ES-I3 (cell line): ENCODE data around the gene PTN.
A peak's percentile ranks its signal among the peaks of the same experiment; 100 is the strongest.

ENCODE experiments used
- H3K36me3 ChIP-seq: 2 replicates; pipeline ENCODE4 v1.6.1; 2013; ENCODE audit warnings: mild to moderate bottlenecking, low read length, control low read depth, moderate library complexity; ENCODE audit not compliant: insufficient read depth
- H3K4me1 ChIP-seq: 2 replicates; pipeline ENCODE4 v1.6.1; 2013; ENCODE audit warnings: mild to moderate bottlenecking, control low read depth, low read length; ENCODE audit not compliant: insufficient read depth
- H3K9ac ChIP-seq: 2 replicates; pipeline ENCODE4 v1.6.1; 2013; ENCODE audit warnings: low read depth, mild to moderate bottlenecking, low read length, moderate library complexity
- H3K9me3 ChIP-seq: 2 replicates; pipeline ENCODE4 v1.6.1; 2013; ENCODE audit warnings: mild to moderate bottlenecking, low read length, moderate library complexity; ENCODE audit not compliant: control insufficient read depth, insufficient read depth

PTN gene, protein sequence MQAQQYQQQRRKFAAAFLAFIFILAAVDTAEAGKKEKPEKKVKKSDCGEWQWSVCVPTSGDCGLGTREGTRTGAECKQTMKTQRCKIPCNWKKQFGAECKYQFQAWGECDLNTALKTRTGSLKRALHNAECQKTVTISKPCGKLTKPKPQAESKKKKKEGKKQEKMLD

DNA sequence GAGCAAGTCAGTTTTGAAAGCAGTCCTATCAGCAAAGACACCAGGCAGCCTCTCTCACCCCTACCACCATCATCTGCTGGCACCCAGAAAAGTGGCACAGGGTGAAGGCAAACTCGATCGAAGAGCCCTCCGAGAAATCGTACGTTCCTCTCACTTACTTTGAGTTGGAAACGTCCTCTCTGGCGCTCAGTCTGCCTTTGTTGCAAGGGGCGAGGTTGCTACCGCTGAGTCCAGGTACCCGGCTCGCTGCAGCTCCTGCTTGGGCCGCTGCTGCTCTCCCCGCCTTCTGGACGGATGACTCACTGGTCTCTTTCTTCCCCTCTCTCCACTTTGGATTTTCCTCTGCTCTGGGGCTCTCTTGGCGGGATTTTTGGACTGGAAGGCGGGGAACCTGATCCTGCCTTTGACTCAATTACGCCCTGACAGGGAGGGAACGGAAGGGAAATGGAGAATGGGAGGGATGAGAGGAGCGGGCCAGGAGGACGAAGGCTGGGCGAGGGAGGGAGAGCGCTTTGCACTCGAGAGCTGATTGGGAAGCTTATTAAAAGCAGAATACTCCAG lies at the start of gene PTN:
TSS of gene PTN (minus strand) at position 453 of the 561 bp plus-strand sequence. CDS start 88,760 bp downstream, outside the sequence.
- H3K9me3 ChIP-seq = no peaks in the 10 kb centered on the region
- peaks cover 15% of the 10 kb centered on the region for H3K4me1 ChIP-seq
- no peaks in the 10 kb centered on the region for H3K36me3 ChIP-seq
- H3K9ac ChIP-seq = peak within 1 kb of the TSS; percentile 59

DNA sequence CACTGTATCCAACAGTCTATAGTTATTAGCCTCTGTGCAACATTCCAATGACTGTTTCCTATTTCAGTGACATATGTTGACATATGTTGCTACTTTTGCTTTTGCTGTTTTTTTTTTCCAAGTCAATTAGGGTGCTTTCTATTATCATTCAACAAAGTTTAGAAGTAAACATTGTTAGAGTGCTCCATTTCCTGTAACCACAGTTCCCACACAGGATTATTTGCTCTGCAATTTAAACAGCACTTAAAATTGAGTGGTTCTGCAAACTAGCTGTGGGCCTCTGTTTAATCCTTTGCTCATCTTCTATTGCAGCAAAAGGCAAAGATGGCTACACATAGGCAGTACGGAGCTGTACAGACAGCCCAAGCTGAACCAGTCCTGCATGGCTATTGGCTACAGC lies 46.5 kb upstream of the PTN start:
- Histone ChIP-seq H3K4me1 (peaks cover 13% of the 10 kb centered on the region; the same call in 1 of the 2 replicates), H3K9me3 (no peaks in the 10 kb centered on the region), H3K9ac (no peak overlapping the region), H3K36me3 (no peaks in the 10 kb centered on the region)

DNA sequence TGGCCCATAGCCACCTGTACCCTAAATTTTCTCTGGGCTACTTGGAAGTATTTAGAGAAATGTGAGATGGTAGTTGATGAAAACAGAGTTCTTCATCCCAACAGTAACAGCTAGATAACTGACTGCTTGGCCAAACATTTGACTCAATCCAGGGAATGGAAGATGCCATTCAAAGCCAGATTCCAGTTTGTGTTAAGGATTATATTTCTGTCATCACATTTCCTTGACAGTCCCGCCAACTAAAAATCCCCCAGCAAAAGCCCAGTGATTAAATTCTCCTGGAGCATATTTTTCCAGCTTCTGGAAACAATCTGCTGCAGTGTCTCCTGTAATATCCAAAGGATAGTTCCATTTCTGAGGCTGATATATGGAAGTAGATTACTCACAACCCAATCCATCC lies 45.4 kb upstream of the PTN start:
- no peaks in the 10 kb centered on the region for H3K36me3 ChIP-seq
- peaks cover 13% of the 10 kb centered on the region; the same call in 1 of the 2 replicates for H3K4me1 ChIP-seq

DNA sequence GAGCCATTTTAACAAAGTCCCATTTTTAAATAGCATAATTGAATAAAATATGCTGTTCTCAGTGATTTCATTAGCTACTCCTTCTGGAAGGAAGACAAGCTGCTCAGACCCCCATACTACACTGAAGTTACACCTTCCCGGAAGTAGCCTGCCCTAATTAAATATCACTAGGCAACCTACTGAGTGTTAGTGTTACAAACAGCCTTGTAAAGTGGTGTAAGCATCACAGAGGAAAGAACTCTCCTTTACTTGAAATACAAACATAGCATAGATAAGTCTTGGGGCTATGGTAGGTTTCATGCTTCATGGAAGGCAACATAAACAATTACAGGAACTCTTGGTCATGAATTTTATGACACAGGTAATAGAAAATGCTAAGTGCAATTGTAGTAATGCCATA lies 43.4 kb upstream of the PTN start:
- no peaks in the 10 kb centered on the region for H3K9me3 ChIP-seq
- no peak overlapping the region for H3K9ac ChIP-seq
- H3K36me3 ChIP-seq = no peaks in the 10 kb centered on the region
- peaks cover 13% of the 10 kb centered on the region; the same call in 1 of the 2 replicates for H3K4me1 ChIP-seq

More for the DNA sequence above, 45.4 kb upstream of the PTN start:
- Histone ChIP-seq H3K9ac (no peak overlapping the region), H3K9me3 (no peaks in the 10 kb centered on the region)

DNA sequence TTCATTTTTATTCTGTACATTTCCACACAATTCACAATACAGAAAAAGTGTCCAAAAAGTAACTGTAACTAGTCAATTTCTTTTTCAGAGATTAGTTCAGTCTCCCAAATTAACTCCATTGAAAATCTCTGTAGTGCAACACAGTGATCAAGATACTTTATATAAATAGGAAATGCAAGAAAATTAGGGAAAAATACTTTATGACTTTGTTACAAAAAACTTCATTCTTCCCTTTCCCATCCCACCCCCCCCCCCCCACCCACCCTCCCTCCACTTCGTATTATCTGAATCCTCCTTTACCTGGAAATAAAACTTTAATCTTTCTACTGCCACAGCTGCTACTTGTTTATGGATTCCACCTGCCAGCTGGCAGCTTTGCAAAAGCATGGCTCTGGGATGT lies 37.5 kb upstream of the PTN start:
- H3K9me3 ChIP-seq = no peaks in the 10 kb centered on the region
- no peaks in the 10 kb centered on the region for H3K4me1 ChIP-seq
- H3K9ac ChIP-seq = no peak overlapping the region
- no peaks in the 10 kb centered on the region for H3K36me3 ChIP-seq

DNA sequence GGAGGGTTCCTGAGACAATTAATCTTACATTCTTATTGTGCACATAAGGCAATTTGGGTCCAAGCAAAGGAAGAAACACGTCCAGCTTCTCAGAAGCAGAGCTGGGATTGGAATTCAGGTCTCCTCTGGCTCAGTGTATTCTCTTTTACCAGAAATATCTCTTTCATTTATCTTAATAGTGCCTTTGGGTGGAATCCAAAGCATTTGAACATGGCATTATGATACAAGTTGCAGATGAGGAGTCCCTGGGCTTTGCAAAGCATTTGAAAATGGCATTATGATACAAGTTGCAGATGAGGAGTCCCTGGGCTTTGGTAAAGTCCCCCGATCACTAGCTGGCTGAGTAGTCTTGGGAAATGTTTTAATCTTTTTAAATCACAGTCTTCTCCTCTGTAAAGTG lies 30.0 kb upstream of the PTN start:
- Histone ChIP-seq H3K9ac (no peak overlapping the region; the same call in 1 of the 2 replicates), H3K36me3 (no peaks in the 10 kb centered on the region), H3K9me3 (peaks cover under 1% of the 10 kb centered on the region; the same call in 1 of the 2 replicates), H3K4me1 (no peaks in the 10 kb centered on the region)

DNA sequence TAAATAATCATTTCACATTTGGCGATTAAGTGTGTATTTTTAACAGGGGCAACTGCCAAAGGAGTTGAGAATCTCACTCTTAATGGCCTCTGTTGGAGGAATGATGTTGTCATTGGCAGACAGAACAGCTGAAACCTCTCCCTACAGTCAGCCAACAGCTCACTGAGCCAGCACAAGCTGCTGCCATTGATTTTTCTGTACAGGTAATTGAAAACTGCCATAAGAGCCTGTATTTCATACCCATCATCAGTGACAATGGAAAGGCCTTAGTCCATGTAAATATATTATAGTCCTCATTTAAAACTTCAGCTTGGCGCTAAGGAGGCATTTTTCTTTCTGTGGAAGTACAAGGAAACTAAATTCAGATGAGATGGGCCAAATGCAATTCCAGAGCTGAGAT lies 28.1 kb upstream of the PTN start:
- H3K4me1 ChIP-seq = no peaks in the 10 kb centered on the region
- H3K36me3 ChIP-seq = no peaks in the 10 kb centered on the region
- peaks cover 2% of the 10 kb centered on the region for H3K9me3 ChIP-seq
- no peak overlapping the region for H3K9ac ChIP-seq

DNA sequence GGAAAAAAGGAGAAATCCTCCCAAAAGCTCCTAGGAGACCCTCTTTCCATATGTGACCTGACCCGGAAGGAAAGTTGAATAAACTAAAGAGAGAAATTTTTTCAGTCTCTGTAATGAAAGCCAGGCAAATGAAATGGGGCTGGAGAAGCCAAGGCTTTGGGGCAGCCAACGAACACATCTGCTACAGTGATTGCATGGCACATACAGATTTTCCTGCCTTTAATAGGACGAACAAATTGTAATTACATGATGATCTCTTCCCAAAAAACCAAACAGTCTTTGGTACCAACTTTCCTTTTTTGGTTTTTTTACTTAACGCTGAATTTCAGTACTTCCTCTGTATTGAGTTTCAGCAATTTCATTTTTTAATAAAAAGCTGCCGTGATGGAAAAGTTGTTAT lies 23.5 kb upstream of the PTN start:
- Histone ChIP-seq H3K4me1 (no peaks in the 10 kb centered on the region), H3K9me3 (peaks cover 8% of the 10 kb centered on the region), H3K9ac (no peak overlapping the region), H3K36me3 (no peaks in the 10 kb centered on the region)

DNA sequence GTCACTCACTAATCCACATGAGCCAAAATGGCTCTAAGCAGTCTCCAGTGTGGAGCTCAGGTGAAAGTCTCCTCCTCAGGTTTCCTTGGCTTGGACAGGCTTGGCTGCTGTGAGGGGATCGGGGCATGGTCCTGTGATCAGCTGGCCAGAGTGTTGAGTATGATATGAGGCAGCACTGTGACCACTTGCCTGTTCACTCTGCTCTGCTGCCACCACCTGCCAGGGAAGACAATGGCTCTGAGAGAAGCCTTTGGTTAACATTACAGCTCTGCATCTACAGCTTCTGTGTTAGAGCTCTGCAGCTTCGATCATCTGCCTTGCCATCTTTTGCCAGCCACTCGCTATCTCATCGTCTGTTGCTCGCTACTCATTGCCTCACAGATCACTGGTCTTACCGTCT lies 20.1 kb upstream of the PTN start:
- Histone ChIP-seq H3K9ac (no peak overlapping the region), H3K4me1 (no peaks in the 10 kb centered on the region), H3K36me3 (no peaks in the 10 kb centered on the region), H3K9me3 (peaks cover 13% of the 10 kb centered on the region)

DNA sequence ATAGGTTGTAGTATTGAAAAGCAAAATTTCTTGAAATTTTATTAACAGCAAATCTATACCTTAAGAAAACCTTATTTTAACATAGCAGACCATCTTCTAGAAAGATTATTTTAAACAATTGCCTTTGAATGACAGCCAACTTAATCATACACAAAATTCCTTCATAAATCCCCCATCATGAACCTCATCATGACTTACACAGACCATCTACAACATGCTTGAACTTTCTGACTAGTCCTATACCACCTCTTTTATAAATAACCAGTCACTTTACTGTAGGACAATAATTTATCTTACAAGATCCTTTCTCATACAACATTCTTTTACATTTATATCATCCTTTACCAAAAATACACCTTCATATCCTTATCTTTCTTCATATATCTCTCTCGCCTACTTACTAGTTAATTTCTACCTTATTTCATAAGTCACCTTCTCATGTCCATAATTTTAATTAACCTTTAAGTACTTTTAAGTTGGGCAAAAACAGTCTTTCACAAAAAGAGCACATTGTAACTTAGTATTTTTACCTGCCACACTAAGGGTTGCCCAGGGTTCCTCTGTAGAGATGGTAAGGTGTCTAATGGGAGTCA lies 16.6 kb upstream of the PTN start:
- no peaks in the 10 kb centered on the region for H3K36me3 ChIP-seq
- H3K9ac ChIP-seq = no peak overlapping the region
- peaks cover 11% of the 10 kb centered on the region for H3K9me3 ChIP-seq
- H3K4me1 ChIP-seq = no peaks in the 10 kb centered on the region

DNA sequence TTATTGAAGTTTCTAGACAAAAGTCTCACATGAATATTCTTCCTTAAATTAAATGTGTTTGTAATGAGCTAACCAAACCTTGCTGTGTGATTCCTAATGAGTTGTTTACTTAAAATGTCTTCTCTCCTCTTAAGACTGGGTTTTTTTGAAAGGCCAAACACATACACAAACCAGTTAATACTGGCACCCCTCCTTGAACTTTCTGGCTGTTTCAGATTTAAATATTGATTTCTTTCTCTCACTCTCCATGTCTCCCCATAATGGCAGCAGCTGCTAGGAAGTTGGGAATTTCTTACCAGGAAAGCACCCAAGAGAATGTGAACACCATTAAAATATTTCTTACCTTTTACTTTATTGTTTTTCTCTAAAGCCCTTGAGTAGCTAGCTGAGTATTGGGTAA lies 11.4 kb upstream of the PTN start:
- Histone ChIP-seq H3K4me1 (no peaks in the 10 kb centered on the region), H3K9me3 (no peaks in the 10 kb centered on the region; the same call in 1 of the 2 replicates), H3K9ac (no peak overlapping the region), H3K36me3 (no peaks in the 10 kb centered on the region)

DNA sequence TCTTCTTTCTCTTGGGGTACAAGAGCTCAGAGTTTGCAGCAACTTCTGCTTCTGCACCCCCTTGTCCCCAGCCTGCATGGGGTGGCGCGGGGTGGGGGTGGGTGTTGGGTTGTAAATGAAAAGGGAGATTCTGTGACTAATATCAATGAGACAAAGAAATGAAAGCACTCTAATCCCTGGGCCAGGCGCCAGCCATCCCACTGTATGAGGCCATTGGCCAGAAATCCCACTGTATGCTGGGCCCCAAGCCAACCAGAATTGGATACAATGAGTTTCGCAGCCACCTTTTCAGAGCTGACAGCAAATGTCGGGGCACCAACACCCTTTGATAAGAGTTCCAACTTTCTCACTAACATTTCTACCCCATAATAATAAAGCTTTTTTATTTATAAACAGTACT lies 10.9 kb upstream of the PTN start:
- Histone ChIP-seq H3K9ac (no peak overlapping the region), H3K4me1 (no peaks in the 10 kb centered on the region), H3K36me3 (no peaks in the 10 kb centered on the region), H3K9me3 (no peaks in the 10 kb centered on the region; the same call in 1 of the 2 replicates)

DNA sequence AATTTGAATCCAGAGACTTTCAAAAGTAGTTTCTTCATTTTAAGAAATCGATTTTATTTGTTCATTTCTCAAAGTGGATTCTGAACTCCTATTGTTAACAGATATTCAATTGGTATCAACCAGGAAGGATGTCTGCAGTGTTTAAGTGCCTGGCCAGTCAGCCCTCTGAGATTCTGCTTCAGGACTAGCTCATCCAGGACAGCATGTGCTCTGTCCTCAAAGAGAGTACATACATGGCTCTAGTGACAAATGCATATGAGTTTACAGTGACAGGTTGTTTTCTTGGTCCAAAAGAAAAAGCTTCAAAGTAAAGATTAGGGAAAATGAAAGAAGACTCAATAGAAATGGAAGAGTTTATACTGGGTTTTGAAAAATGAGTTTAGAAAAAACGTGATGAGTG lies 8.4 kb upstream of the PTN start:
- Histone ChIP-seq H3K9me3 (no peaks in the 10 kb centered on the region), H3K36me3 (no peaks in the 10 kb centered on the region), H3K4me1 (no peaks in the 10 kb centered on the region), H3K9ac (no peak overlapping the region)

DNA sequence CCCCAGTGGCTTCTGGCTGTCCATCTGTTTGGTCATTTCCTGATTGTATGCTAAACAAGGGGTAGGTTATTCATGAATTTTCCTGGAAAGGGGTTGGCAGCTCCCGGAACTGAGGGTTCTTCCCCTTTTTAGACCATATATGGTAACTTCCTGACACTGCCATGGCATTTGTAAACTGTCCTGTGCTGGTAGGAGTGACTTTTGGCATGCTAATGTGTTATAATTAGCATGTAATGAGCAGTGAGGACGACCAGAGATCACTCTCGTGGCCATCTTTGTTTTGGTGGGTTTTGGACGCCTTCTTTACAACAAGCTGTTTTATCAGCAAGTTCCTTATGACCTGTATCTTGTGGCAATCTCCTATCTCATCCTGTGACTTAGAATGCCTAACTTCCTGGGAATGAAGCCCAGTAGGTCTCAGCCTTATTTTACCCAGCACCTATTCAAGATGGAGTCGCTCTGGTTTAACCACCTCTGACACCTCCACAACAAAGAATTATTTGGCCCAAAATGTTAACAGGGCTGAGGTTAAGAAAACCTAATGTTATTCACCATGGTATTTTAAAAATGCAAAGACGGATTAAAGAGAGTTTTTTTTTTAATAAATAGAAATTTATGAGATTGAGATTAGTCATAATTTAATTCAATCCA lies 2.4 kb upstream of the PTN start:
- Histone ChIP-seq H3K9ac (no peak overlapping the region), H3K36me3 (no peaks in the 10 kb centered on the region), H3K4me1 (peaks cover 15% of the 10 kb centered on the region), H3K9me3 (no peaks in the 10 kb centered on the region)

DNA sequence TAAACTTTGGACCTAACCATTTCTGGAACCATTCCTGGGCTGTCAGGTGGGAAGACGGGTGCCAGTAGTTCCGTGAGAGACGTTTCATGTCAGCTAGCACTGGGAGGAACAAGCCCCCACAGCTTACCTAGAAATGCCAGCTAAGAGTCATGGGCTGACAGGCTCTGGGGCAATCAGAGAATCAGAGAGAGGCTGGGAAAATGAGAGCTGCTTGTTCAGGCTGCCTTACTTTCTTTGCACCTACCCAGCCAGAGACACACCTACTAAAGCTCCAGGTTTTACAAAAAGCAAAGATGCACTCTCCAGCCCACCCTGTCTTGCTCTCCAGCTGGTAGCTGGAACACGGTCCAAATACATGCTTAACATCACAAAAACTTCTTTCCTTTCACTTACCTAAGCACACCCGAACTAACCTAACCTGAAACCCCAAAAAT lies 688 bp downstream of the PTN start:
- Histone ChIP-seq H3K9ac (peak overlapping the region; percentile 59), H3K9me3 (no peaks in the 10 kb centered on the region)

More for the DNA sequence above, 688 bp downstream of the PTN start:
- Histone ChIP-seq H3K4me1 (peaks cover 15% of the 10 kb centered on the region), H3K36me3 (no peaks in the 10 kb centered on the region)
